Stomach (tissue), 9 donors: Measurements from ENCODE around the gene INSRR. TPM values are rescaled to one million over a fixed set of nuclear protein-coding genes. Genes with fewer than 3 reads are reported as not detected.

ENCODE experiments used
- DNase-seq, 2 donors: peaks; one replicate each; pipeline versions ENCODE4 v3.0.0 to v3.0.0-alpha.2; 2013 to 2019
- H3K27ac ChIP-seq, 5 donors: fragments of 200-600 bp in 4 of 5; sonication (generic) in 4 of 5; one replicate each; pipeline ENCODE4 v1.5.1; 2013 to 2019; ENCODE audit warnings: mild to moderate bottlenecking in 1 of 5, moderate library complexity in 1 of 5
- H3K27me3 ChIP-seq, 3 donors: fragments of 200-600 bp; sonication (generic); one replicate each; pipeline ENCODE4 v1.5.1; 2017 to 2019; ENCODE audit warnings: mixed run types in 1 of 3
- H3K36me3 ChIP-seq, 4 donors: fragments of 200-600 bp; sonication (generic); 1 replicate in 3 of 4; 2 replicates in 1 of 4; pipeline ENCODE4 v1.5.1; 2016 to 2019
- H3K4me1 ChIP-seq, 4 donors: fragments of 200-600 bp; sonication (generic); one replicate each; pipeline ENCODE4 v1.5.1; 2016 to 2019
- H3K4me3 ChIP-seq, 4 donors: fragments of 200-600 bp; sonication (generic) in 3 of 4; one replicate each; pipeline ENCODE4 v1.5.1; 2016 to 2019; ENCODE audit warnings: mild to moderate bottlenecking in 1 of 4
- H3K9me3 ChIP-seq, 4 donors: fragments of 200-600 bp; sonication (generic); one replicate each; pipeline ENCODE4 v1.5.1; 2016 to 2019
- EP300 ChIP-seq: sonication (generic); formaldehyde crosslinking; IDR thresholded peaks from one replicate; pipeline ENCODE4 v1.6.1; 2017; ENCODE audit warnings: antibody characterized with exemption
- POLR2A ChIP-seq, 4 donors: fragments of 450-650 bp; IDR thresholded peaks; one replicate each; pipeline ENCODE4 v1.6.1; 2016; ENCODE audit warnings: antibody characterized with exemption in 4 of 4, control low read depth in 2 of 4, mild to moderate bottlenecking in 1 of 4, moderate library complexity in 1 of 4
- POLR2AphosphoS5 ChIP-seq, 3 donors: sonication (generic); formaldehyde crosslinking; IDR thresholded peaks; one replicate each; pipeline ENCODE4 v1.6.1; 2016; ENCODE audit warnings: antibody characterized with exemption in 3 of 3
- WGBS, 5 donors: extraction: QIAGEN DNeasy Blood & Tissue Kit in 3 of 5; methylation state at CpG; one replicate each; pipeline versions ENCODE4 v1.1.5 to v1.1.7; 2013 to 2018; 5-methylcytosine and 5-hydroxymethylcytosine counted together
- intact Hi-C: fragments of 100-400 bp; cut with DNase I; formaldehyde crosslinking; loops from one replicate; pipeline ENCODE4 v1.15.1; 2023; ENCODE audit warnings: low total_unique reads
- polyA plus RNA-seq, 3 donors: library from polyadenylated mRNA; stranded (reverse); fragments of 200-250 nt; gene quantifications; one replicate each; pipeline ENCODE4 v1.2.3, GENCODE V29; 2013
- total RNA-seq, 5 donors: library from RNA; depleted of rRNA; stranded (reverse); fragments of >200 nt; gene quantifications; one replicate each; pipeline versions ENCODE4 v1.1.0 to v1.2.3, GENCODE V29; 2014 to 2016
- TF ChIP-seq, protein P1 (sequence below), 7 experiments: fragments of 450-650 bp in 4 of 7; fragments of 200-600 bp in 3 of 7; sonication (generic) in 3 of 7; IDR thresholded peaks; one replicate each; pipeline ENCODE4 v1.5.1; 2016 to 2019; ENCODE audit warnings: antibody characterized with exemption in 7 of 7, control low read depth in 2 of 7, mild to moderate bottlenecking in 1 of 7
- donor health status: healthy with polysubstance abuse.
- donor health status: Bipolar disorder and iron deficiency.
- donor health status: healthy.

The INSRR gene
- total and polyA plus RNA-seq, 8 donors, result 0.15 to 0.75 (median 0.29) TPM; not detected in 3

- intact Hi-C loops, result no loop called here
- H3K27ac ChIP-seq, result peak overlapping the region in 2 of 5 donors; percentile 18 to 27
- WGBS, 5 donors, result 76 to 84% (median 79%) methylated on average over 12 of the region's 12 CpGs
- TF ChIP-seq POLR2A (IDR thresholded peaks at IDR 0.05), result no peak
- TF ChIP-seq POLR2AphosphoS5 (IDR thresholded peaks at IDR 0.05), result no peak
- no peak for TF ChIP-seq EP300
- TF ChIP-seq, protein P1, sequence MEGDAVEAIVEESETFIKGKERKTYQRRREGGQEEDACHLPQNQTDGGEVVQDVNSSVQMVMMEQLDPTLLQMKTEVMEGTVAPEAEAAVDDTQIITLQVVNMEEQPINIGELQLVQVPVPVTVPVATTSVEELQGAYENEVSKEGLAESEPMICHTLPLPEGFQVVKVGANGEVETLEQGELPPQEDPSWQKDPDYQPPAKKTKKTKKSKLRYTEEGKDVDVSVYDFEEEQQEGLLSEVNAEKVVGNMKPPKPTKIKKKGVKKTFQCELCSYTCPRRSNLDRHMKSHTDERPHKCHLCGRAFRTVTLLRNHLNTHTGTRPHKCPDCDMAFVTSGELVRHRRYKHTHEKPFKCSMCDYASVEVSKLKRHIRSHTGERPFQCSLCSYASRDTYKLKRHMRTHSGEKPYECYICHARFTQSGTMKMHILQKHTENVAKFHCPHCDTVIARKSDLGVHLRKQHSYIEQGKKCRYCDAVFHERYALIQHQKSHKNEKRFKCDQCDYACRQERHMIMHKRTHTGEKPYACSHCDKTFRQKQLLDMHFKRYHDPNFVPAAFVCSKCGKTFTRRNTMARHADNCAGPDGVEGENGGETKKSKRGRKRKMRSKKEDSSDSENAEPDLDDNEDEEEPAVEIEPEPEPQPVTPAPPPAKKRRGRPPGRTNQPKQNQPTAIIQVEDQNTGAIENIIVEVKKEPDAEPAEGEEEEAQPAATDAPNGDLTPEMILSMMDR (IDR thresholded peaks at IDR 0.05), result no peak
- H3K27me3 ChIP-seq, result peaks cover 0 to 66% (median 9%) of the 10 kb centered on the region in 3 donors
- H3K36me3 ChIP-seq, result no peaks in the 10 kb centered on the region
- peaks cover 8 to 62% (median 15%) of the 10 kb centered on the region in 4 donors for H3K4me1 ChIP-seq
- no peak overlapping the region for H3K4me3 ChIP-seq
- DNase-seq, result no peak
- H3K9me3 ChIP-seq, result no peaks in the 10 kb centered on the region
Observed at GRCh38 chr1:156898971-156899664, 40.2 kb upstream of the INSRR start.

GRCh38 chr1:156898161-156898566 is 39.2 kb upstream of the INSRR start:
- TF ChIP-seq POLR2A (IDR thresholded peaks at IDR 0.05) (no peak), POLR2AphosphoS5 (IDR thresholded peaks at IDR 0.05) (no peak), EP300 (no peak)
- TF ChIP-seq, protein P1 (IDR thresholded peaks at IDR 0.05), result no peak
- Histone ChIP-seq H3K27ac (peak overlapping the region in 4 of 5 donors; percentile 53 to 91 (median 72)), H3K27me3 (peaks cover 5 to 75% (median 17%) of the 10 kb centered on the region in 3 donors), H3K36me3 (no peaks in the 10 kb centered on the region), H3K4me3 (peak overlapping the region in 1 of 4 donors; percentile 24), H3K4me1 (peaks cover 8 to 68% (median 22%) of the 10 kb centered on the region in 4 donors), H3K9me3 (no peaks in the 10 kb centered on the region)
- DNase-seq, result peak; percentile 30 to 88
- WGBS, 5 donors, result 21 to 42% (median 30%) methylated on average over 9 to 13 of the region's 13 CpGs
- intact Hi-C loops, result no loop called here

DNA sequence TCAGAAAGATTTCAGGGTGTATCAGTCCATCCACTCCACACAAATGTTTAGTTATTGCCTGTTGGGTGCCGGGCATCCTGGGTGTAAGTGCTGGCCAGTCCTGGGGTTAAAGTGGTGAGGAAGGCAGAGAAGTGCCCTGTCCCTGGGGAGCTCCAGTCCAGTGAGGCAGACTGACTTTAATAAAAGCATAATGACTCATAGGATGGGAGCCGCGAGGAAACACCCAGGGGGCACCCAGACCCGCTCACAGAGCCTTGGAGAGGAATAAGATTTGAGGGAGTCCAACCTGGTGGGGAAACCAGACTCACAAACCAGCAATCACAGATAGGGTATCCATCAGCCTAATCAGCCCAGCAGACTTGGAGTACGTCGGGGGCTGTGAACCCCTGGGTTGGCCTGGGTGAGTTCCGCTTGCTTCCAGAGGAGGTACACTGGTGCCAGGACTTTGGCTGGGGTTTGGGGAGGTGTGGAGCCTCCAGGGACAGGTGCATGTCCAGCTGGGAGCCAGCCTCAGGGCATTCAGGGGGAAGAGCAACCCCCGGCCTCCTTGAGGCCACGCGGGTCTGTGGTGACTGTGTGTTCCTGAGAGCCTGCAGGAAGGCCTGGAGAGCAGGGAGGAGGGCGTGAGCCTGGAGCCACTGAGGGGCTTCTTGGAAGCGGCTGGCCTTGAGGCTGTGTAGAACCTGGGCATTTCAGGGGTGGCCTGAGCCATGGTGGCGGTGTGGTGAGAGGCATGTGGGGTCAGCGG is 38.3 kb upstream of the INSRR start:
- TF ChIP-seq EP300, result no peak
- Histone ChIP-seq H3K27me3 (peaks cover 5 to 85% (median 21%) of the 10 kb centered on the region in 3 donors), H3K4me1 (peaks cover 16 to 77% (median 29%) of the 10 kb centered on the region in 4 donors), H3K36me3 (no peaks in the 10 kb centered on the region), H3K27ac (peak overlapping the region in 4 of 5 donors; percentile 53 to 91 (median 72)), H3K4me3 (no peak overlapping the region), H3K9me3 (no peaks in the 10 kb centered on the region)
- no peak for DNase-seq
- WGBS, 5 donors, result 67 to 84% (median 81%) methylated on average over 13 to 14 of the region's 14 CpGs
- intact Hi-C loops, result no loop called here

DNA sequence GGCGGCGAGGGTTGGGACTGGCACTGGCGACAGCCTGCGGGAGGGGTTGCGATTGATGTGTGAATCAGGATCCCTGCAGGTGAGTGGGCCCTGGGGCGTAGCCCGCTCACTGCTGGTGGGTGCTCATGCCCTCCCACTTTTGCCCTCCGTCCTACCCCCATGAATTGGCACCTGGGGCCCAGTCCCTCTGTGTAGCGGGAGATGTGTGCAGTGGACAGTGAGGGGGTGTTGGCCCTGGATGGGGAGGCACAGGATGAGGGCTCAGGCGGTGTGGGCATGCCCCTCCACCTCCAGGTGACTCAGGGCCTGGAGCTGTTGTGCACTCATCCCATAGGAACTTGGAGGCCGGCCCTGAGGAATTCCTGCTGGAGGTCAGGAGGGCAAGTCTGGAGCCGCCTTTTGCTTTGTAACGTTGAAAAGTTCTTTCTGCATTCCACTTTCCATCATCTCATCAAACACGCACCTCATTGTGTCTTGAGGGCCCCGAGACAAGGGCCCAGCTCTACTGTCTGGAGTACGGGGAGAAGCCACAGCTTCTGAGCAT is 37.6 kb upstream of the INSRR start:
- Histone ChIP-seq H3K27me3 (peaks cover 5 to 87% (median 25%) of the 10 kb centered on the region in 3 donors), H3K36me3 (no peaks in the 10 kb centered on the region), H3K4me3 (no peak overlapping the region), H3K4me1 (peaks cover 19 to 83% (median 33%) of the 10 kb centered on the region in 4 donors), H3K9me3 (no peaks in the 10 kb centered on the region), H3K27ac (peak overlapping the region in 4 of 5 donors; percentile 53 to 91 (median 72))
- no peak for DNase-seq
- intact Hi-C loops, result no loop called here
- WGBS, 5 donors, result 78 to 83% (median 80%) methylated on average over 14 to 16 of the region's 16 CpGs
- TF ChIP-seq EP300 (no peak), POLR2A (IDR thresholded peaks at IDR 0.05) (no peak), POLR2AphosphoS5 (IDR thresholded peaks at IDR 0.05) (no peak)
- TF ChIP-seq, protein P1 (IDR thresholded peaks at IDR 0.05), result no peak
